Smooth muscle cell (in vitro differentiated cells): Measurements from ENCODE around the gene LSM7. TPM values are rescaled to one million over a fixed set of nuclear protein-coding genes. Genes with fewer than 3 reads are reported as not detected.

Experiments
- DNase-seq: peaks from one replicate; lab custom pipeline; 2025; ENCODE audit not compliant: unreplicated experiment; lab: John Stamatoyannopoulos, UW
- H2AFZ ChIP-seq: fragments of 200-600 bp; sonication (generic); 2 replicates; pipeline ENCODE4 v1.6.0; 2016; ENCODE audit warnings: antibody characterized with exemption, low read depth, mild to moderate bottlenecking
- H3F3A ChIP-seq: fragments of 200-600 bp; sonication (generic); 2 replicates; pipeline ENCODE4 v1.6.0; 2017; ENCODE audit warnings: antibody characterized with exemption, low read depth
- H3K27ac ChIP-seq: fragments of 200-600 bp; sonication (generic); 2 replicates; pipeline ENCODE4 v1.5.1; 2016; ENCODE audit warnings: low read depth, mild to moderate bottlenecking
- H3K27me3 ChIP-seq: fragments of 200-600 bp; sonication (generic); 2 replicates; pipeline ENCODE4 v1.6.1; 2016; ENCODE audit warnings: low read depth, mild to moderate bottlenecking
- H3K36me3 ChIP-seq: fragments of 200-600 bp; sonication (generic); 2 replicates; pipeline ENCODE4 v1.5.1; 2016; ENCODE audit warnings: low read depth
- H3K4me1 ChIP-seq: fragments of 200-600 bp; sonication (generic); 2 replicates; pipeline ENCODE4 v1.5.1; 2016; ENCODE audit warnings: low read depth
- H3K4me2 ChIP-seq: fragments of 200-600 bp; sonication (generic); 2 replicates; pipeline ENCODE4 v1.6.0; 2016; ENCODE audit warnings: mild to moderate bottlenecking
- H3K4me3 ChIP-seq: fragments of 200-600 bp; sonication (generic); 2 replicates; pipeline ENCODE4 v1.5.1; 2016; ENCODE audit warnings: mild to moderate bottlenecking
- H3K79me2 ChIP-seq: fragments of 200-600 bp; sonication (generic); 2 replicates; pipeline ENCODE4 v1.6.0; 2016; ENCODE audit warnings: low read depth, mild to moderate bottlenecking
- H3K9ac ChIP-seq: fragments of 200-600 bp; sonication (generic); 2 replicates; pipeline ENCODE4 v1.6.0; 2016; ENCODE audit warnings: low read depth
- H3K9me3 ChIP-seq: fragments of 200-600 bp; sonication (generic); replicated peaks from 2 replicates; pipeline ENCODE4 v1.5.1; 2016; ENCODE audit warnings: low read depth
- H4K20me1 ChIP-seq: fragments of 200-600 bp; sonication (generic); 2 replicates; pipeline ENCODE4 v1.6.0; 2016; ENCODE audit warnings: low read depth
- CTCF ChIP-seq: fragments of 200-600 bp; sonication (generic); IDR thresholded peaks from 2 replicates; pipeline ENCODE4 v1.5.1; 2017; ENCODE audit warnings: borderline replicate concordance, mild to moderate bottlenecking, antibody characterized with exemption; ENCODE audit not compliant: insufficient read depth, poor library complexity, severe bottlenecking
- WGBS: methylation state at CpG from one replicate; pipeline ENCODE4 v1.1.7; 2016; ENCODE audit warnings: low lambda C conversion rate; 5-methylcytosine and 5-hydroxymethylcytosine counted together
- polyA plus RNA-seq: library from polyadenylated mRNA; unstranded; fragments of >200 nt; fragmentation: Nextera tagmentation; extraction: Ambion mirVana; gene quantifications from 2 replicates; pipeline ENCODE4 v1.2.1, GENCODE V29; 2016
- total RNA-seq: library from RNA; depleted of rRNA; stranded (reverse); fragments of >200 nt; gene quantifications from 2 replicates; pipeline ENCODE4 v1.2.3, GENCODE V29; 2014

LSM7 gene
- total and polyA plus RNA-seq, 2 experiments from 2014 or later: 161 to 164 TPM

GRCh38 chr19:2362046-2362969 lies 33.9 kb upstream of the LSM7 start:
- H3K9me3 ChIP-seq: no peaks in the 10 kb centered on the region
- TF ChIP-seq CTCF: no peak
- no peaks in the 10 kb centered on the region for H3K36me3 ChIP-seq
- H3F3A ChIP-seq: no peaks in the 10 kb centered on the region
- H3K9ac ChIP-seq: no peak overlapping the region
- H3K79me2 ChIP-seq: no peaks in the 10 kb centered on the region
- H3K27me3 ChIP-seq: peaks cover 26% of the 10 kb centered on the region
- no peak overlapping the region for H3K4me3 ChIP-seq
- WGBS: 95% methylated on average over 11 of the region's 11 CpGs
- no peaks in the 10 kb centered on the region for H3K4me1 ChIP-seq
- no peak overlapping the region for H2AFZ ChIP-seq
- H4K20me1 ChIP-seq: no peaks in the 10 kb centered on the region
- no peak overlapping the region for H3K27ac ChIP-seq
- DNase-seq: no peak
- H3K4me2 ChIP-seq: no peak overlapping the region

DNA sequence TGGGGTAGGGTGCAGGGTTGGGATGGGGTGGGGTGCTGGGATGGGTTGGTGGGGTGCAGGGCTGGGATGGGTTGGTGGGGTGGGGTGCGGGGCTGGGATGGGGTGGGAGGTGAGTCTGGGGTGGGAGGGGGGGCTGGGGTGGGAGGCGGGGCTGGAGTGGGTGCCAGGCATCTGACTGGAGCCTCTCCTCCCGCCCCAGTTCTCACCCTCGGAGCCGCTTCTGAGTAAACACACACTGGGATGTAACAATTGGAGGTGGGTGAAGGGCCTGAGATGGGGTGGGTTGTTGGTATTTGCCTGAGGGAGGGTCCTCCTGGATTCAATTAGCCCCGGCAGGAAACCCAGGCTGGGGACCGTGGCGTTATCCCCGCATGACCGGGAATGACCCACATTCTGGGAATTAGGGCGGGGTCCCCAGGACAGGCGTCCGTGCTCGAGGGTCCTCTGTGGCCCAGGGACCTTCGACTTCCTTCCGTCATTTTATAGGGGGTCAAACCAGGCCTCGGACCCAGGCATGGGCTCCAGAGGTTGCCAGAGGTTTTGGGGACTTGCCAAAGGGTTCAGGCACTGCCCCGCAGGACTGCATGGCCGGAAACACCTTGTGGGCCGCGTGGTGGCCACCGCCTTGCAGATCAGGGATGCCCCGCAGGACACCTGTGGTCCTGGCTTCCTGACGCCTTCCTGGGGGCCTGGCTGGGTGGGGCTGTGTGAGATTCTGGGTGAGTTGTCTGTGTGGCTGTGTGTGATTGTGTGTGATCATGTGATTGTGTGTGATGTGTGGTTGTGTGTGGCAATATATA lies 33.1 kb upstream of the LSM7 start:
- WGBS: 76% methylated on average over 19 of the region's 24 CpGs
- no peak overlapping the region for H3K9ac ChIP-seq
- H4K20me1 ChIP-seq: no peaks in the 10 kb centered on the region
- H3K4me1 ChIP-seq: no peaks in the 10 kb centered on the region
- TF ChIP-seq CTCF: no peak
- H2AFZ ChIP-seq: no peak overlapping the region
- DNase-seq: no peak
- H3K9me3 ChIP-seq: no peaks in the 10 kb centered on the region
- no peak overlapping the region for H3K27ac ChIP-seq
- H3K27me3 ChIP-seq: peaks cover 26% of the 10 kb centered on the region
- no peaks in the 10 kb centered on the region for H3F3A ChIP-seq
- H3K79me2 ChIP-seq: no peaks in the 10 kb centered on the region
- H3K4me3 ChIP-seq: no peak overlapping the region
- no peaks in the 10 kb centered on the region for H3K36me3 ChIP-seq
- H3K4me2 ChIP-seq: no peak overlapping the region

DNA sequence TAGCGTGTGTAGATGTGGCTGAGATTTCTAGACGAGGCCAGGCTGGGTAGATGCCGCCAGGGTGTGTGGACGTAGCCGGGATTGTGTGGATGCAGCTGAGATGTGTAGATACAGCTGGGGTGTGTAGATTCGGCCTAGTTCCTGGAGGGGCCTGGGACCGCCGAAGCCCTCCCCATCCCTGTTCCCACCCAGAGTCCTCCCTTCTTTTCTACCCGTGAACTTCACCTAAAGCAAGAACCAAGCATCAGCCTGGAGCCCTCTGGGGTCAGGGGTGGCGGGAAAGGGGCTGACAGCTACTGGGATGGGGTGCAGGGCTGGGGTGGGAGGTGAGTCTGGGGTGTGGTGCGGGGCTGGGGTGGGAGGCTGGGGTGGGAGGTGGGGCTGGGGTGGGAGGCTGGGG lies 32.4 kb upstream of the LSM7 start:
- H3K9me3 ChIP-seq: no peaks in the 10 kb centered on the region
- H3K4me2 ChIP-seq: no peak overlapping the region
- no peaks in the 10 kb centered on the region for H3F3A ChIP-seq
- H3K4me3 ChIP-seq: no peak overlapping the region
- peaks cover 26% of the 10 kb centered on the region for H3K27me3 ChIP-seq
- WGBS: 92% methylated on average over 9 of the region's 11 CpGs
- H4K20me1 ChIP-seq: no peaks in the 10 kb centered on the region
- no peaks in the 10 kb centered on the region for H3K79me2 ChIP-seq
- H3K9ac ChIP-seq: no peak overlapping the region
- DNase-seq: no peak
- H3K4me1 ChIP-seq: no peaks in the 10 kb centered on the region
- H3K36me3 ChIP-seq: no peaks in the 10 kb centered on the region
- no peak overlapping the region for H3K27ac ChIP-seq
- no peak for TF ChIP-seq CTCF
- no peak overlapping the region for H2AFZ ChIP-seq
